Suprapubic skin (tissue), 3 donors: ENCODE measurements around the gene SIRT6.

Source experiments
- CTCF ChIP-seq, 2 donors: fragments of 200-600 bp in 1 of 2; fragments of 450-650 bp in 1 of 2; sonication (generic) in 1 of 2; IDR thresholded peaks; one replicate each; pipeline ENCODE4 v1.5.1; 2016 to 2019; ENCODE audit warnings: antibody characterized with exemption in 2 of 2, mild to moderate bottlenecking in 1 of 2, moderate library complexity in 1 of 2
- EP300 ChIP-seq: sonication (generic); formaldehyde crosslinking; IDR thresholded peaks from one replicate; pipeline ENCODE4 v1.6.1; 2017; ENCODE audit warnings: antibody characterized with exemption
- POLR2A ChIP-seq, 2 donors: fragments of 450-650 bp; IDR thresholded peaks; one replicate each; pipeline ENCODE4 v1.6.1; 2017; ENCODE audit warnings: antibody characterized with exemption in 2 of 2, mild to moderate bottlenecking in 2 of 2, moderate library complexity in 2 of 2

GRCh38 chr19:4134351-4134750 is 48.0 kb downstream of the SIRT6 start:
- TF ChIP-seq POLR2A (IDR thresholded peaks at IDR 0.05) (no peak), CTCF (IDR thresholded peaks at IDR 0.05) (no peak), EP300 (no peak)
